ENCODE data around the gene ELL.

ELL gene

GRCh38 chr19:18436671-18437490 lies 85.0 kb downstream of the ELL start:
- H2AFZ ChIP-seq (ENCODE audit: low read depth, low read length, severe bottlenecking) = no peak overlapping the region
- H3K9me3 ChIP-seq (ENCODE audit: insufficient read depth, low read length) = no peaks in the 10 kb centered on the region
- peaks cover 21% of the 10 kb centered on the region for H3F3A ChIP-seq (ENCODE audit: insufficient read depth)
- H3K9ac ChIP-seq (ENCODE audit: low read length) = no peak overlapping the region
- H4K20me1 ChIP-seq (ENCODE audit: low read depth, low read length) = no peaks in the 10 kb centered on the region
- no peaks in the 10 kb centered on the region for H3K9me2 ChIP-seq (replicated peaks; ENCODE audit: insufficient read depth, low read length)
- H3K36me3 ChIP-seq (ENCODE audit: low read length) = no peaks in the 10 kb centered on the region
- H3K4me3 ChIP-seq (ENCODE audit: insufficient read depth, low read length, poor library complexity, severe bottlenecking) = no peak overlapping the region
- no peak overlapping the region for H3K27ac ChIP-seq (ENCODE audit: low read depth, low read length)
- H3K27me3 ChIP-seq (ENCODE audit: low read length) = no peaks in the 10 kb centered on the region
- peak overlapping the region; percentile 39 for H3K4me2 ChIP-seq (ENCODE audit: low read depth, low read length, poor library complexity, severe bottlenecking)
- no peak for TF ChIP-seq EZH2phosphoT487 (conservative IDR thresholded peaks at IDR 0.05; ENCODE audit: low read length)
- no peak for TF ChIP-seq CTCF (IDR thresholded peaks at IDR 0.05; ENCODE audit: insufficient read depth, low read length, poor library complexity, severe bottlenecking)
- H3K79me2 ChIP-seq (ENCODE audit: insufficient read depth, low read length) = no peaks in the 10 kb centered on the region

- Histone ChIP-seq H3K27me3 (ENCODE audit: low read length) (no peaks in the 10 kb centered on the region), H3K4me2 (ENCODE audit: low read depth, low read length, poor library complexity, severe bottlenecking) (no peak overlapping the region), H3K27ac (ENCODE audit: low read depth, low read length) (no peak overlapping the region), H3K79me2 (ENCODE audit: insufficient read depth, low read length) (no peaks in the 10 kb centered on the region), H3K9me2 (replicated peaks; ENCODE audit: insufficient read depth, low read length) (no peaks in the 10 kb centered on the region), H4K20me1 (ENCODE audit: low read depth, low read length) (no peaks in the 10 kb centered on the region), H3K36me3 (ENCODE audit: low read length) (no peaks in the 10 kb centered on the region), H2AFZ (ENCODE audit: low read depth, low read length, severe bottlenecking) (no peak overlapping the region), H3K9ac (ENCODE audit: low read length) (no peak overlapping the region), H3K4me3 (ENCODE audit: insufficient read depth, low read length, poor library complexity, severe bottlenecking) (no peak overlapping the region), H3F3A (ENCODE audit: insufficient read depth) (peaks cover 21% of the 10 kb centered on the region), H3K9me3 (ENCODE audit: insufficient read depth, low read length) (no peaks in the 10 kb centered on the region)
- TF ChIP-seq CTCF (IDR thresholded peaks at IDR 0.05; ENCODE audit: insufficient read depth, low read length, poor library complexity, severe bottlenecking) = no peak
These were observed 85.8 kb downstream of the ELL start for GRCh38 chr19:18435842-18436670.

GRCh38 chr19:18435178-18435841 lies 86.6 kb downstream of the ELL start:
- Histone ChIP-seq H3K27ac (ENCODE audit: low read depth, low read length) (no peak overlapping the region), H2AFZ (ENCODE audit: low read depth, low read length, severe bottlenecking) (no peak overlapping the region), H3K9me3 (ENCODE audit: insufficient read depth, low read length) (no peaks in the 10 kb centered on the region), H3F3A (ENCODE audit: insufficient read depth) (peaks cover 17% of the 10 kb centered on the region), H3K4me3 (ENCODE audit: insufficient read depth, low read length, poor library complexity, severe bottlenecking) (no peak overlapping the region), H3K9me2 (replicated peaks; ENCODE audit: insufficient read depth, low read length) (no peaks in the 10 kb centered on the region), H3K79me2 (ENCODE audit: insufficient read depth, low read length) (no peaks in the 10 kb centered on the region), H3K4me2 (ENCODE audit: low read depth, low read length, poor library complexity, severe bottlenecking) (no peak overlapping the region), H3K27me3 (ENCODE audit: low read length) (no peaks in the 10 kb centered on the region), H3K36me3 (ENCODE audit: low read length) (no peaks in the 10 kb centered on the region), H4K20me1 (ENCODE audit: low read depth, low read length) (no peaks in the 10 kb centered on the region), H3K9ac (ENCODE audit: low read length) (no peak overlapping the region)
- no peak for TF ChIP-seq EZH2phosphoT487 (conservative IDR thresholded peaks at IDR 0.05; ENCODE audit: low read length)
